Breast epithelium (tissue), 3 donors: ENCODE results near the gene SLC44A1.

Experiments used
- POLR2A ChIP-seq: fragments of 450-650 bp; IDR thresholded peaks from one replicate; pipeline ENCODE4 v1.6.1; 2016; ENCODE audit warnings: antibody characterized with exemption, mild to moderate bottlenecking, moderate library complexity
- POLR2AphosphoS5 ChIP-seq, 3 donors: sonication (generic); formaldehyde crosslinking; IDR thresholded peaks; one replicate each; pipeline ENCODE4 v1.6.1; 2017; ENCODE audit warnings: antibody characterized with exemption in 3 of 3
- TF ChIP-seq, protein P1 (sequence below), 3 donors: fragments of 450-650 bp; IDR thresholded peaks; one replicate each; pipeline ENCODE4 v1.5.1; 2016 to 2017; ENCODE audit warnings: antibody characterized with exemption in 3 of 3, mild to moderate bottlenecking in 3 of 3, moderate library complexity in 3 of 3

- TF ChIP-seq, protein P1, sequence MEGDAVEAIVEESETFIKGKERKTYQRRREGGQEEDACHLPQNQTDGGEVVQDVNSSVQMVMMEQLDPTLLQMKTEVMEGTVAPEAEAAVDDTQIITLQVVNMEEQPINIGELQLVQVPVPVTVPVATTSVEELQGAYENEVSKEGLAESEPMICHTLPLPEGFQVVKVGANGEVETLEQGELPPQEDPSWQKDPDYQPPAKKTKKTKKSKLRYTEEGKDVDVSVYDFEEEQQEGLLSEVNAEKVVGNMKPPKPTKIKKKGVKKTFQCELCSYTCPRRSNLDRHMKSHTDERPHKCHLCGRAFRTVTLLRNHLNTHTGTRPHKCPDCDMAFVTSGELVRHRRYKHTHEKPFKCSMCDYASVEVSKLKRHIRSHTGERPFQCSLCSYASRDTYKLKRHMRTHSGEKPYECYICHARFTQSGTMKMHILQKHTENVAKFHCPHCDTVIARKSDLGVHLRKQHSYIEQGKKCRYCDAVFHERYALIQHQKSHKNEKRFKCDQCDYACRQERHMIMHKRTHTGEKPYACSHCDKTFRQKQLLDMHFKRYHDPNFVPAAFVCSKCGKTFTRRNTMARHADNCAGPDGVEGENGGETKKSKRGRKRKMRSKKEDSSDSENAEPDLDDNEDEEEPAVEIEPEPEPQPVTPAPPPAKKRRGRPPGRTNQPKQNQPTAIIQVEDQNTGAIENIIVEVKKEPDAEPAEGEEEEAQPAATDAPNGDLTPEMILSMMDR (IDR thresholded peaks at IDR 0.05), result no peak
- TF ChIP-seq POLR2A (no peak), POLR2AphosphoS5 (IDR thresholded peaks at IDR 0.05) (no peak)
Measured at GRCh38 chr9:105218673-105219072, 25.8 kb upstream of the SLC44A1 start.
